Nephron (organoid): Measurements from ENCODE around the gene NPTN.
A peak's percentile ranks its signal among the peaks of the same experiment; 100 is the strongest.

ENCODE experiments used
- H3K27ac Mint-ChIP-seq, 3 experiments: 2 replicates each; pipeline ENCODE4 v1.8.0; 2020; ENCODE audit warnings: mixed read lengths in 3 of 3, mild to moderate bottlenecking in 2 of 3, moderate library complexity in 1 of 3
- H3K27me3 Mint-ChIP-seq: 2 replicates; pipeline ENCODE4 v1.8.0; 2021; ENCODE audit warnings: low read depth, mild to moderate bottlenecking, moderate library complexity, mixed read lengths
- H3K36me3 Mint-ChIP-seq: 2 replicates; pipeline ENCODE4 v1.8.0; 2020; ENCODE audit warnings: low read depth, mixed read lengths
- H3K4me1 Mint-ChIP-seq: 2 replicates; pipeline ENCODE4 v1.8.0; 2020; ENCODE audit warnings: mixed read lengths
- H3K4me3 Mint-ChIP-seq, 3 experiments: 2 replicates each; pipeline ENCODE4 v1.8.0; 2020; ENCODE audit warnings: mild to moderate bottlenecking in 3 of 3, mixed read lengths in 3 of 3, moderate library complexity in 2 of 3
- H3K9me3 Mint-ChIP-seq: 2 replicates; pipeline ENCODE4 v1.8.0; 2020; ENCODE audit warnings: mixed read lengths
- TF ChIP-seq, protein P1 (sequence below), 3 experiments: fragments of 200-600 bp; sonication (generic); IDR thresholded peaks; one replicate each; pipeline ENCODE4 v1.5.0; 2021; ENCODE audit warnings: antibody characterized with exemption in 3 of 3; ENCODE audit not compliant: unreplicated experiment in 3 of 3

The NPTN gene

DNA sequence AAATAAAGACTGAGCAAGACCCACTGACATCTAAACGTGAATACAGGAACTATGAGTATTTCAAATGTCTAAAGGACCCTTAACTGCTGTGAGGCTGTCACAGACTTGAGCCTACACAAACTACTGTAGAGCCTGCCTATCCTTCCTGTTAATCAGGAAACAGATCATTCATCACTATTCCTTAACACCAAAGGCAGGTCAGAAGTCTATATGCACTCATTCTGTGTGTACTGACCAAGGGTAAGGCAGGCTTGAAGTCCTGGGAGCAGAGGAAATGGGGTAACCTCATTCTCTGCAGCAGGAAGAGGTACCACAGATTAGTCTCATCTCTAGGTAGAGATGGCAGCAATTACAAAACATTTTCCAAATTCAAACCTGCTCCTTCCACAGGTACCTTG lies 30.7 kb downstream of the NPTN start:
- Mint-ChIP-seq H3K27ac (no peak overlapping the region), H3K36me3 (no peaks in the 10 kb centered on the region), H3K4me1 (peaks cover 39% of the 10 kb centered on the region), H3K27me3 (no peaks in the 10 kb centered on the region), H3K4me3 (no peak overlapping the region), H3K9me3 (no peaks in the 10 kb centered on the region)
- TF ChIP-seq, protein P1, sequence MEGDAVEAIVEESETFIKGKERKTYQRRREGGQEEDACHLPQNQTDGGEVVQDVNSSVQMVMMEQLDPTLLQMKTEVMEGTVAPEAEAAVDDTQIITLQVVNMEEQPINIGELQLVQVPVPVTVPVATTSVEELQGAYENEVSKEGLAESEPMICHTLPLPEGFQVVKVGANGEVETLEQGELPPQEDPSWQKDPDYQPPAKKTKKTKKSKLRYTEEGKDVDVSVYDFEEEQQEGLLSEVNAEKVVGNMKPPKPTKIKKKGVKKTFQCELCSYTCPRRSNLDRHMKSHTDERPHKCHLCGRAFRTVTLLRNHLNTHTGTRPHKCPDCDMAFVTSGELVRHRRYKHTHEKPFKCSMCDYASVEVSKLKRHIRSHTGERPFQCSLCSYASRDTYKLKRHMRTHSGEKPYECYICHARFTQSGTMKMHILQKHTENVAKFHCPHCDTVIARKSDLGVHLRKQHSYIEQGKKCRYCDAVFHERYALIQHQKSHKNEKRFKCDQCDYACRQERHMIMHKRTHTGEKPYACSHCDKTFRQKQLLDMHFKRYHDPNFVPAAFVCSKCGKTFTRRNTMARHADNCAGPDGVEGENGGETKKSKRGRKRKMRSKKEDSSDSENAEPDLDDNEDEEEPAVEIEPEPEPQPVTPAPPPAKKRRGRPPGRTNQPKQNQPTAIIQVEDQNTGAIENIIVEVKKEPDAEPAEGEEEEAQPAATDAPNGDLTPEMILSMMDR (IDR thresholded peaks at IDR 0.05; ENCODE audit: unreplicated experiment in 3 of 3) = no peak

DNA sequence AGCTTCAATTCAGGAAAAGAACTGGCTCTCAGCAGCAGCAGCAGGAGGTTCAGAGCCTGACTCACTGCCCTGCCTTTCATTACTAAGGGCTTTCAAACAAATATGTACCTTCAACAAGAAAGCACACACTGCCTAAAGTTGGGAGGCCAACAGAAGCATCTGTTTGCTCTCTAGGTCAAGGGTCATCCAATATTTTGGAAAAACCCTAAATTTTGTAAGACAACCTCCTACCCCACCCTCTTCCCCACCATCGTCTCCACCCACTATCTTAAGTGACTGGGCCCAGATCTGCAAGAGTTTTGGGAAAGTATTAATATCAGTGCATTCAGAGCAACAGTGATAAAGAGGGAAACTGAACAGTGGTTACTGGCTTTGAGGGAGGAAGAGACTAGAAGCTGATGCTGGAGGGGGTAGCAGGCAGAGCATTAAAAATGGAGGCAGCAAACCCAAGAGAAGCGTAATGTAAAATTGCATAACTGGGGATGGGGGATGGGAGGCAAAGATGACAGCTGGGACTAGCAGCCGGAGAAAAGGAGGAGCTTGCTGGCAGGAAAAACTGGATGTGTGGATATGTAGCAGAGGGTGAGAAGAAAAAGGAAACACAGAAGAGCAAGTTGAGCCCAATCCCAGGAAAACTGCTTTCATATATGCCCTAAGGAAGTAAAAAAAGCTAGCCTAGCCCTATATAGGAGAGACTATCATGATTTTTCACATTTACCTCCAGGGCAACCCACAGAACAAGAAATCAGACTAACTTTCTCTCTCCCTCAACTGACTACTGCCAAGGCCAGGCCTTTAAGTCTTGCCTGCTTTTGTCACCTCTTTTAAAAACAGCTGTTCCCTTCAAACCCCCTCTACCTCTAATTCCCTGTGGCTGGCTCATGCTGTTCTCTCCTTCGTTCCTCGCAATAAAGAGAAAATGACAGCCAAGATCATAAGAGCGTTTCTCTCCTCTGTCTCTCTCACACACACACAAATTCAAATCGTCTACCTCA lies 31.4 kb downstream of the NPTN start:
- H3K9me3 Mint-ChIP-seq = no peaks in the 10 kb centered on the region

DNA sequence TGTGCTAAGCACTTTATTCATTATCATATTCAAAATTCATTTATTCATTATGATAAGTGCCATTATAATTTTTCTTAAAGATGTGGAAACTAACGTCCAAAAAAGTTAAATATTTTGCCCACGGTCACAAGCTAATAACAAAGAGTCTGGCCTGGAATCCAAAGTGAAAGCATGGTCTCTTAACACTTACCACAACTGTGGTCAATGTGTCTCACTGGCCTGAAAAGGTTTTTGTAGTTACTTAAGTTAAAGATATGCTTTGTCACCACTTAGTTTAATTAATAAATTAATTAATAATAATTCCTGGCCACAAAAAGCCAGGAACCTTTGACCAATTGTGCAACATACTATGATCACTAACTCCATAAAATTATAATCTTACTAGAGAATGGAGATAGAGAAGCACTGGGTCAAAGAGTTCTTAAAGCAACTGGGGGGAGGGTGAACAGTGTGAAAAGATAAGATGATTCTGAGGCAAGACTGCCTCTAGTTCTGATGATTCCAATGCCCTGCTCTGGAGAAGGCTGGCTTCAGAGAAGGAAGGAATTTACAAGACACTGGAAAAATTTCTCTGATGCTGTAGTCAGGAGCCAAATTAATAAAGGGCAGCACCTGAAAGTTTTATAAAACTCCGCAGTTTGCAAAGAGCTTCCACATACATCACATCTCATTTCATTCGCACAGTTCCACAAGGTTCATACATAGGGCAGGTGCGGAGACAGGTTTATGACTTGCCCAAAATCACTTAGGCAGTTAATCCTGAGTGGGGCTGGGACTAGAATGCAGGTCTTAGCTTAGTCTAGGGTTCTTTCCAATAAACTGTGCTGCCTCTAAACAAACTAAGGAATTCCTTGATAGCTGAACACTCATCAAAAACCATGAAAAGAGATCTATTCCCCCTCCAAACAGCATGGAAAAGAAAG lies 32.5 kb downstream of the NPTN start:
- H3K4me3 Mint-ChIP-seq = no peak overlapping the region

More for the DNA sequence above, 31.4 kb downstream of the NPTN start:
- H3K4me3 Mint-ChIP-seq = no peak overlapping the region
- no peaks in the 10 kb centered on the region for H3K27me3 Mint-ChIP-seq
- no peak overlapping the region for H3K27ac Mint-ChIP-seq
- TF ChIP-seq, protein P1 (IDR thresholded peaks at IDR 0.05; ENCODE audit: unreplicated experiment in 3 of 3) = no peak
- H3K36me3 Mint-ChIP-seq = no peaks in the 10 kb centered on the region
- H3K4me1 Mint-ChIP-seq = peaks cover 39% of the 10 kb centered on the region

DNA sequence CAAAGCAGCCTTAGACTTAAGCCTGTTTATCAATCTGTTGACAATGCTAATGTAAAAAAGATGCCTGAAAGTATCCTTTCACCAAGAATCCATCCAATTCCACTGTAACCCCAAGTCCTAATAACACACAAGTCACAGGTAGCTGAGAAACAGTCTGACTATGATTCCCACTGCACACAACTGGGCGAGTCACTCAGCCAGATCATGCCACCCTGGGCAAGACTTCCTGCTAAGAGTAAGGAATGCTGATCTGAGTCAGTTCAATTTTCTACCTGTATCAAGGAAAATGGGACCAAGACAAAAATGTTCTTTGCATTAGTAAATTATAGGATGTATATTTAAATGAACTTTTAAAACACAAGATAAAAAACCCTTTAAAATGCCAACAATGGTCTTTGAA lies 33.3 kb downstream of the NPTN start:
- H3K9me3 Mint-ChIP-seq = no peaks in the 10 kb centered on the region
- H3K4me1 Mint-ChIP-seq = peaks cover 47% of the 10 kb centered on the region
- H3K27ac Mint-ChIP-seq = peak overlapping the region; percentile 12 to 43 (median 42)
- TF ChIP-seq, protein P1 (IDR thresholded peaks at IDR 0.05; ENCODE audit: unreplicated experiment in 3 of 3) = no peak
- peaks cover 10% of the 10 kb centered on the region for H3K36me3 Mint-ChIP-seq
- H3K4me3 Mint-ChIP-seq = no peak overlapping the region
- H3K27me3 Mint-ChIP-seq = no peaks in the 10 kb centered on the region

More for the DNA sequence above, 32.5 kb downstream of the NPTN start:
- H3K9me3 Mint-ChIP-seq = no peaks in the 10 kb centered on the region
- H3K27ac Mint-ChIP-seq = no peak overlapping the region
- no peaks in the 10 kb centered on the region for H3K27me3 Mint-ChIP-seq
- TF ChIP-seq, protein P1 (IDR thresholded peaks at IDR 0.05; ENCODE audit: unreplicated experiment in 3 of 3) = no peak
- peaks cover 10% of the 10 kb centered on the region for H3K36me3 Mint-ChIP-seq
- H3K4me1 Mint-ChIP-seq = peaks cover 41% of the 10 kb centered on the region

DNA sequence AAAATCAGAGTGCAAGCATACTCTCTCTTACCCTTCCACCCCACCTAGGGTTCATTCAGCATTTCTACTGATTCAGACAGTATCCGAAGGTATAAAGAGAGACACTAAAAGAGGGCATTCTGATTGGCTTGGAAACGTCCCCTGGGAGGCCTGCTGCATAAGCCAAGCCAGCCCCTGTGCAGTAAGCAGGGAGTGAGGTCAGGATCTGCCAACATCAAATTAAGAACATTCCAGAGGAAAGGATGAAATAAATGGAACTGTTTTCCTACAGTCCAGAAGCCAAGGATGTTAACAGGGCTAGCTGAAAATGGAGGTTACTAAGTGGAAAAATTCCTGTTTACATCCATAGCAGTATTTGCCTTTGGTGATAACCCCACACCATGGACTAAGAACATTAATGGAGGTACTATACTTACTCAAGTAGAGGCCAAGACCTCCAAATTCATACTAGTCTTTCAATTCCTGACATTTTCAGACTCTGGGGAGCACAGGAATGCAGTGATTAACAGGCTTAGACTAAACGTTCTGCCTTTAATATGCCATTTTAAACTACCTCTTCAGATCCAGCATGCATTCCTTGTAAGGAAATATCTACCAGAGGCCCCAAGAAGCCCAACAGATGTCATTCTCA lies 34.5 kb downstream of the NPTN start:
- Mint-ChIP-seq H3K4me1 (peaks cover 60% of the 10 kb centered on the region), H3K4me3 (peak overlapping the region in 2 of 3 experiments; percentile 1 to 12), H3K27me3 (no peaks in the 10 kb centered on the region), H3K9me3 (no peaks in the 10 kb centered on the region), H3K27ac (peak overlapping the region; percentile 74 to 82 (median 74)), H3K36me3 (peaks cover 10% of the 10 kb centered on the region)
- TF ChIP-seq, protein P1 (IDR thresholded peaks at IDR 0.05; ENCODE audit: unreplicated experiment in 3 of 3) = no peak
